HL-60 (cell line): ENCODE data around the gene FTHL17.

Source experiments
- POLR2AphosphoS5 ChIP-seq: IDR thresholded peaks from 2 replicates; pipeline ENCODE4 v1.6.1; 2012; ENCODE audit warnings: low read depth
- SPI1 ChIP-seq: IDR thresholded peaks from 2 replicates; pipeline ENCODE4 v1.6.1; 2012; ENCODE audit warnings: low read depth, mild to moderate bottlenecking, borderline replicate concordance
- TF ChIP-seq, protein P1 (sequence below): IDR thresholded peaks from one replicate; pipeline ENCODE4 v1.5.1; 2011; ENCODE audit warnings: low read length, control low read depth, inconsistent platforms; ENCODE audit not compliant: insufficient read depth
- TF ChIP-seq, protein P2 (sequence below): IDR thresholded peaks from 2 replicates; pipeline ENCODE4 v1.6.1; 2012; ENCODE audit warnings: low read depth; ENCODE audit not compliant: insufficient replicate concordance

DNA sequence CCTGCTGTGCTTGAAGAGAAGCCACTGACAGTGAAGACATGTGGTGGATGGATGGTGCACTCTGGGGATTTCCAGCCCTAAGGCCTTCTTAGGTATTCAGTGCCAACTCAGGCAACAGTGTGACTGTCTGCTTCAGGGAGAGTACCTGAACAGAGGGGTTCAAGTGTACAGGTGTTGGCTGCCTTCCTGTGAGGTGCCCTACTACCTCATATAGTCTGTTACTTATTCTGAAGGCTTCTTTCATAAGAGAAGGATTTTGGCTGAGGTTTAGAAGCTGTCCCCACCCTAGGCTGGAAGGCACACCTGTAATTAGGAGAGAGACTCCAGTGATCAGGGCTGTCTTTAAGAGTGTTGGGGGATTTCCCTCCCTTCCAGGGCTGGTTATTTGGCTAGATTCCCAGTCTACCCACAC is 1.8 kb downstream of the FTHL17 start:
- TF ChIP-seq, protein P1, sequence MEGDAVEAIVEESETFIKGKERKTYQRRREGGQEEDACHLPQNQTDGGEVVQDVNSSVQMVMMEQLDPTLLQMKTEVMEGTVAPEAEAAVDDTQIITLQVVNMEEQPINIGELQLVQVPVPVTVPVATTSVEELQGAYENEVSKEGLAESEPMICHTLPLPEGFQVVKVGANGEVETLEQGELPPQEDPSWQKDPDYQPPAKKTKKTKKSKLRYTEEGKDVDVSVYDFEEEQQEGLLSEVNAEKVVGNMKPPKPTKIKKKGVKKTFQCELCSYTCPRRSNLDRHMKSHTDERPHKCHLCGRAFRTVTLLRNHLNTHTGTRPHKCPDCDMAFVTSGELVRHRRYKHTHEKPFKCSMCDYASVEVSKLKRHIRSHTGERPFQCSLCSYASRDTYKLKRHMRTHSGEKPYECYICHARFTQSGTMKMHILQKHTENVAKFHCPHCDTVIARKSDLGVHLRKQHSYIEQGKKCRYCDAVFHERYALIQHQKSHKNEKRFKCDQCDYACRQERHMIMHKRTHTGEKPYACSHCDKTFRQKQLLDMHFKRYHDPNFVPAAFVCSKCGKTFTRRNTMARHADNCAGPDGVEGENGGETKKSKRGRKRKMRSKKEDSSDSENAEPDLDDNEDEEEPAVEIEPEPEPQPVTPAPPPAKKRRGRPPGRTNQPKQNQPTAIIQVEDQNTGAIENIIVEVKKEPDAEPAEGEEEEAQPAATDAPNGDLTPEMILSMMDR: no peak
- TF ChIP-seq POLR2AphosphoS5 (no peak), SPI1 (no peak)
- TF ChIP-seq, protein P2, sequence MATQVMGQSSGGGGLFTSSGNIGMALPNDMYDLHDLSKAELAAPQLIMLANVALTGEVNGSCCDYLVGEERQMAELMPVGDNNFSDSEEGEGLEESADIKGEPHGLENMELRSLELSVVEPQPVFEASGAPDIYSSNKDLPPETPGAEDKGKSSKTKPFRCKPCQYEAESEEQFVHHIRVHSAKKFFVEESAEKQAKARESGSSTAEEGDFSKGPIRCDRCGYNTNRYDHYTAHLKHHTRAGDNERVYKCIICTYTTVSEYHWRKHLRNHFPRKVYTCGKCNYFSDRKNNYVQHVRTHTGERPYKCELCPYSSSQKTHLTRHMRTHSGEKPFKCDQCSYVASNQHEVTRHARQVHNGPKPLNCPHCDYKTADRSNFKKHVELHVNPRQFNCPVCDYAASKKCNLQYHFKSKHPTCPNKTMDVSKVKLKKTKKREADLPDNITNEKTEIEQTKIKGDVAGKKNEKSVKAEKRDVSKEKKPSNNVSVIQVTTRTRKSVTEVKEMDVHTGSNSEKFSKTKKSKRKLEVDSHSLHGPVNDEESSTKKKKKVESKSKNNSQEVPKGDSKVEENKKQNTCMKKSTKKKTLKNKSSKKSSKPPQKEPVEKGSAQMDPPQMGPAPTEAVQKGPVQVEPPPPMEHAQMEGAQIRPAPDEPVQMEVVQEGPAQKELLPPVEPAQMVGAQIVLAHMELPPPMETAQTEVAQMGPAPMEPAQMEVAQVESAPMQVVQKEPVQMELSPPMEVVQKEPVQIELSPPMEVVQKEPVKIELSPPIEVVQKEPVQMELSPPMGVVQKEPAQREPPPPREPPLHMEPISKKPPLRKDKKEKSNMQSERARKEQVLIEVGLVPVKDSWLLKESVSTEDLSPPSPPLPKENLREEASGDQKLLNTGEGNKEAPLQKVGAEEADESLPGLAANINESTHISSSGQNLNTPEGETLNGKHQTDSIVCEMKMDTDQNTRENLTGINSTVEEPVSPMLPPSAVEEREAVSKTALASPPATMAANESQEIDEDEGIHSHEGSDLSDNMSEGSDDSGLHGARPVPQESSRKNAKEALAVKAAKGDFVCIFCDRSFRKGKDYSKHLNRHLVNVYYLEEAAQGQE: no peak
